Upper lobe of right lung (tissue), 1 donor: ENCODE results near the gene ATP2B1. TPM values are rescaled to one million over a fixed set of nuclear protein-coding genes. Genes with fewer than 3 reads are reported as not detected.

Source experiments
- ATAC-seq: fragments of 200-7000 bp; cut with Tn5 transposase; one replicate; pipeline ENCODE4 v1.9.1; 2020; ENCODE audit warnings: mild to moderate bottlenecking, moderate library complexity
- DNase-seq: peaks from one replicate; pipeline ENCODE4 v3.0.0-alpha.2; 2020
- H3K27ac ChIP-seq: fragments of 200-600 bp; one replicate; pipeline ENCODE4 v1.8.0; 2022
- H3K27me3 ChIP-seq: fragments of 200-600 bp; one replicate; pipeline ENCODE4 v1.8.0; 2022; ENCODE audit warnings: mild to moderate bottlenecking
- H3K36me3 ChIP-seq: fragments of 200-600 bp; one replicate; pipeline ENCODE4 v1.8.0; 2022
- H3K4me1 ChIP-seq: fragments of 200-600 bp; one replicate; pipeline ENCODE4 v1.8.0; 2022
- H3K4me3 ChIP-seq: fragments of 200-600 bp; one replicate; pipeline ENCODE4 v1.8.0; 2022; ENCODE audit warnings: mild to moderate bottlenecking
- H3K9me3 ChIP-seq: fragments of 200-600 bp; one replicate; pipeline ENCODE4 v1.8.0; 2022
- intact Hi-C: fragments of 100-400 bp; cut with DNase I; formaldehyde crosslinking; loops from one replicate; pipeline ENCODE4 v1.11.0; 2022
- total RNA-seq: library from RNA; stranded (reverse); fragmentation: NEBNext Ultra II Directional; extraction: Animal tissue kit (Norgen Biotek cat#: 25700); gene quantifications from one replicate; pipeline ENCODE4 v1.2.1, GENCODE V29; 2021
- TF ChIP-seq, protein P1 (sequence below): fragments of 200-600 bp; IDR thresholded peaks from one replicate; pipeline ENCODE4 v1.8.0; 2022; ENCODE audit warnings: antibody characterized with exemption
- donor health status: DM: no; HTN: yes; CAD: no; lungs with severe emphysema.

ATP2B1 gene
- total RNA-seq, 1 donor from 2014 or later, result 46.6 TPM

DNA sequence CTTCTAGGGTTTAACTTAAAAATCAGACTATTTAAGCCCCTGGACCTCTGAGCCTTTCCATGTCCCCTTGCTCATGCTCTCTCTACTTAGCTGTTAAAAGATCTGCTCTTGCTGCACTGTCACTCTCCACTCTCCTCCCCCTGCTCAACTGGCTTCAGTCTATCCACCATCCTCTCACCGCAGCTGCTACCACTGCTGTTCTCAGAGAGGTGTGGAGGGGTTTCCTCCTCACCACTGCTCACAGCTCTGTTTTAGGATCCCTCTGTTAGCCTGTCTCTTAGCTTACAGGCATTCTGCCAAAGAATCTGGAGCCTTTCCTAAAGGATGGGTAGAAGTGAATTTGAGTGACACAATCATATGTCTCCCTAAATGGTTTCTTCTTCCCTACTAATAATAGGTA is 43.7 kb upstream of the ATP2B1 start:
- DNase-seq (no peak), ATAC-seq (no peak)
- no peaks in the 10 kb centered on the region for H3K9me3 ChIP-seq
- intact Hi-C loops, result no loop called here
- no peaks in the 10 kb centered on the region for H3K27me3 ChIP-seq
- TF ChIP-seq, protein P1, sequence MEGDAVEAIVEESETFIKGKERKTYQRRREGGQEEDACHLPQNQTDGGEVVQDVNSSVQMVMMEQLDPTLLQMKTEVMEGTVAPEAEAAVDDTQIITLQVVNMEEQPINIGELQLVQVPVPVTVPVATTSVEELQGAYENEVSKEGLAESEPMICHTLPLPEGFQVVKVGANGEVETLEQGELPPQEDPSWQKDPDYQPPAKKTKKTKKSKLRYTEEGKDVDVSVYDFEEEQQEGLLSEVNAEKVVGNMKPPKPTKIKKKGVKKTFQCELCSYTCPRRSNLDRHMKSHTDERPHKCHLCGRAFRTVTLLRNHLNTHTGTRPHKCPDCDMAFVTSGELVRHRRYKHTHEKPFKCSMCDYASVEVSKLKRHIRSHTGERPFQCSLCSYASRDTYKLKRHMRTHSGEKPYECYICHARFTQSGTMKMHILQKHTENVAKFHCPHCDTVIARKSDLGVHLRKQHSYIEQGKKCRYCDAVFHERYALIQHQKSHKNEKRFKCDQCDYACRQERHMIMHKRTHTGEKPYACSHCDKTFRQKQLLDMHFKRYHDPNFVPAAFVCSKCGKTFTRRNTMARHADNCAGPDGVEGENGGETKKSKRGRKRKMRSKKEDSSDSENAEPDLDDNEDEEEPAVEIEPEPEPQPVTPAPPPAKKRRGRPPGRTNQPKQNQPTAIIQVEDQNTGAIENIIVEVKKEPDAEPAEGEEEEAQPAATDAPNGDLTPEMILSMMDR, result no peak
- no peaks in the 10 kb centered on the region for H3K4me1 ChIP-seq
- H3K36me3 ChIP-seq, result no peaks in the 10 kb centered on the region
- no peak overlapping the region for H3K27ac ChIP-seq
- no peak overlapping the region for H3K4me3 ChIP-seq

DNA sequence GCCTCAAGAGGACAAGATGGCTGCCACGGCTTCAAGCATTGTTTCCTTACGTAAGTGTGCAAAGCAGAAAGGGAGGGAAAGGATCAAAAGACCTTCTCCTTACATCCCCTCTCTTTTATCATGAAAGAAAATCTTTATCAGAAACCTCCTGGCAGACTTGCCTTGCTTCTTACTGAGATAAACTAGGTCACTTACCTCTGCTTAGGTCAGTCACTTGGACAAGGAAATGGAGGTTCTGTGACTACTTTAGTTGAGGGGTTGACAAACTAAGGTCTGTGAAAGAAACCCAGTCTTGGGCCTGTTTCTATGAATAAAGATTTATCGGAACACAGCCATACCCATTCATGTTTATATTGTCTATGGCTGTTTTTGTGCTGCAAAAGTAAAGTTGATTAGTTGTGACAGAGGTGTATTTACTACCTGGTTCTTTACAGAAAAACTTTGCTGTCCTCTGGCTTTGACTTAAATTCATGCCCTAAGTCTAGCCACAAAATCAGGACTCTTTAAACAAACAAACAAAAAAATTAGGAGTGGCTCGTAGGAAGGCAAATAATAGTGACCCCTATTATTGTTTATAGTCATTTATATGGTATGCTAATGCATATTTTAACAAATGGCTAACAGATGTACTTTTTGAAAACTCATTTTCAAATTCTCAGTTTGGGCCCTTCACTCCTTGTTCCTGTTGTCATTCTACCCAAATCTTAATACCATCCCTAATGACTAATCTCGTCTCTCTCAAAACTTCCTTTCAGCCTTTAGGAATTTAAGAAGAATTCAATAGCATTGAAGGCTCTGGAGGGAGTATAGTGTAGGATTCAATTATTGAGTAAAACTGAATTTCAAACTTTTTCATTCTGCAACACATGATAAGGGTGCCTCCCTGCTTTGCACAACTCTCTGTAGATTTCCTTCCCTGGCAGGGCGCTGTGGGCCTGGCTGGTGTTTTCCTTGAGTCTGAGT is 42.0 kb upstream of the ATP2B1 start:
- intact Hi-C loops, result no loop called here
- Histone ChIP-seq H3K4me3 (no peak overlapping the region), H3K27ac (no peak overlapping the region), H3K27me3 (no peaks in the 10 kb centered on the region), H3K4me1 (no peaks in the 10 kb centered on the region), H3K9me3 (no peaks in the 10 kb centered on the region), H3K36me3 (no peaks in the 10 kb centered on the region)
- DNase-seq (no peak), ATAC-seq (no peak)
- TF ChIP-seq, protein P1, result no peak

DNA sequence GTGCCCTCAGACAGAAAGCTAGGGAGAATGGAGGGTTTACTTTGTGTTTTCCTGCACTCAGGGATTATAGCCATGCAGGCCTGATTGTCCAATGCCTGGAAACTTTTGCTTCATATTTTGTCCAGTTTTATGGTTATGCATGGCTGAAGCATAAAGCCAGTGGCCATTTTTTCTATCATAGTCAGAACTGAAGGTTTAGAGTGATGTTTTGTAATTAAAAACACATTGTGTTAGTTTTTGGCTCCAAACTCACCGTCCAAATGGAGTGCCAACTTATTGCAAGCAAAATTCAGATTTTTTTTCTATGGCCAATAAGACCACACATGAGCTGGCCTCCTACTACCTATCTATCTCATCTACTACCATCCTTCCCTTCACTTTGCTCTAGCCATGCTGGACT is 40.2 kb upstream of the ATP2B1 start:
- TF ChIP-seq, protein P1, result no peak
- H3K36me3 ChIP-seq, result no peaks in the 10 kb centered on the region
- no peak for DNase-seq
- H3K9me3 ChIP-seq, result no peaks in the 10 kb centered on the region
- no peak overlapping the region for H3K27ac ChIP-seq
- no peak for ATAC-seq
- H3K4me3 ChIP-seq, result no peak overlapping the region
- intact Hi-C loops, result no loop called here
- H3K27me3 ChIP-seq, result no peaks in the 10 kb centered on the region
- no peaks in the 10 kb centered on the region for H3K4me1 ChIP-seq

DNA sequence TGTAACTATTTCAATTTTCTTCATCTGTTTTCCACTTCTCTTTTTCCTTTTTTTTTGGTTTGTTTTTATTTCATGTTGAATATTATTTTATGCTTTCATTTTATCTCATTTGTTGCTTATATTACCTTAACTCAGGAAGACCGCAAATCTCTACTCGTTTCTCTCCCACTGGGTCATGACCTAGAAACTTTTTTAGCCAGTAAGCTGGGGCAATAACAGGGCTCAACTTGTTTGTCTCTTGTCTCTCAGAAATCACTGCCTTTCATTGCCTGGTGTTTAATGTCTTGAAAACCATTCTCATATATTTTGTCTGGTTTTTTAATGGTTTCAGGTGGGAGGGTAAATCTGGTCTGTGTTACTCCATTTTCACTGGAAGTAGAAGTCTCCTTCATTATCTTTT is 36.6 kb upstream of the ATP2B1 start:
- no peak for DNase-seq
- Histone ChIP-seq H3K9me3 (peaks cover 7% of the 10 kb centered on the region), H3K36me3 (no peaks in the 10 kb centered on the region), H3K27me3 (no peaks in the 10 kb centered on the region), H3K4me3 (no peak overlapping the region), H3K4me1 (no peaks in the 10 kb centered on the region), H3K27ac (no peak overlapping the region)
- intact Hi-C loops, result no loop called here
- TF ChIP-seq, protein P1, result no peak
- no peak for ATAC-seq

DNA sequence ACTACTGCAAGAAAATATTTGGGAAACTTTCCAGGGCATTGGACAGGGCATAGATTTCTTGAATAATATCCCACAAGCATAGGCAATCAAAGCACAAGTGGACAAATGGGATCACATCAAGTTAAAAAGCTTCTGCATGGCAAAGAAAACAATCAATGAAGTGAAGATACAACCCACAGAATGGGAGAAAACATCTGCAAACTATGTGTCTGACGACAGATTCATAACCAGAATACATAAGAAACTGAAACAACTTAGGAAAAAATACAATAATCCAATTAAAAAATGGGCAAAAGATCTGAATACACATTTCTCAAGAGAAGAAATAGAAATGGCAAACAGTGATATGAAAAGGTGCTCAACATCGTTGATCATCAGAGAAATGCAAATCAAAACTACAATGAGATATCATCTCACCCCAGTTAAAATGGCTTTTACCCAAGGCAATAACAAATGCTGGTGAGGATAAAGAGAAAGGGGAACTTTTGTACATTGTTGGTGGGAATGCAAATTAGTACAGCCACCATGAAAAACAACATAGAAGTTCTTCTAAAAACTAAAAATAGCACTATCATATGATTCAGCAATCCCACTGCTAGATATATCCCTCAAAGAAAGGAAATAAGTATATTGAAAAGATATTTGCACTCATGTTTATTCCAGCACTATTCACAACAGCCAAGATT is 33.8 kb upstream of the ATP2B1 start:
- no peak for ATAC-seq
- Histone ChIP-seq H3K4me1 (no peaks in the 10 kb centered on the region), H3K36me3 (no peaks in the 10 kb centered on the region), H3K4me3 (no peak overlapping the region), H3K27ac (no peak overlapping the region), H3K27me3 (no peaks in the 10 kb centered on the region), H3K9me3 (peaks cover 7% of the 10 kb centered on the region)
- intact Hi-C loops, result no loop called here
- TF ChIP-seq, protein P1, result no peak
- DNase-seq, result no peak
